ENCODE measurements around the gene TP53AIP1. TPM values are rescaled to one million over a fixed set of nuclear protein-coding genes. Genes with fewer than 3 reads are reported as not detected.

The TP53AIP1 gene
- total RNA-seq, 1 experiment from 2014 or later, result 0.61 TPM

DNA sequence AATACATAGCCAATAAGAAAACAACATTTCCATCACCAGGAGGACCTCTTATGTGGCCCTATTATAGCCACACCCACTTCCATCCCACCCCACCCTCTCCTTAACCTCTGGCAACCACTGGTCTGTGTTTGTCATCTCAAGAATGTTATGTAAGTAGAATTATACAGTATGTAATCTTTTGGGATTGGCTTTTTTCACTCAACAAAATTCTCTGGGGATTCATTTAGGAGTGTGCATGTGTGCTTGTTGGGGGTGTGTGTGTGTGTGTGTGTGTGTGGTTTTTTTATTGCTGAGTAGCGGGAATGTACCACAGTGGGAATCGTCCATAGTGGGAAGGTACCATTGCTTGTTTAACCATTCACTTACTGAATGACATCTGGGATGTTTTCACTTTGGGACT is 46.3 kb downstream of the TP53AIP1 start:
- no peak for DNase-seq
- Mint-ChIP-seq H3K4me1 (ENCODE audit: low read depth, unreplicated experiment) (peaks cover 13% of the 10 kb centered on the region), H3K27ac (ENCODE audit: unreplicated experiment) (no peak overlapping the region), H3K4me3 (ENCODE audit: low read depth, unreplicated experiment) (no peak overlapping the region), H3K9me3 (ENCODE audit: low read depth, unreplicated experiment) (no peaks in the 10 kb centered on the region), H3K27me3 (ENCODE audit: unreplicated experiment) (no peaks in the 10 kb centered on the region), H3K36me3 (ENCODE audit: insufficient read depth, unreplicated experiment) (no peaks in the 10 kb centered on the region)
- no TSS peak for BruUV-seq (replicated peaks)
- TF ChIP-seq, protein P1, sequence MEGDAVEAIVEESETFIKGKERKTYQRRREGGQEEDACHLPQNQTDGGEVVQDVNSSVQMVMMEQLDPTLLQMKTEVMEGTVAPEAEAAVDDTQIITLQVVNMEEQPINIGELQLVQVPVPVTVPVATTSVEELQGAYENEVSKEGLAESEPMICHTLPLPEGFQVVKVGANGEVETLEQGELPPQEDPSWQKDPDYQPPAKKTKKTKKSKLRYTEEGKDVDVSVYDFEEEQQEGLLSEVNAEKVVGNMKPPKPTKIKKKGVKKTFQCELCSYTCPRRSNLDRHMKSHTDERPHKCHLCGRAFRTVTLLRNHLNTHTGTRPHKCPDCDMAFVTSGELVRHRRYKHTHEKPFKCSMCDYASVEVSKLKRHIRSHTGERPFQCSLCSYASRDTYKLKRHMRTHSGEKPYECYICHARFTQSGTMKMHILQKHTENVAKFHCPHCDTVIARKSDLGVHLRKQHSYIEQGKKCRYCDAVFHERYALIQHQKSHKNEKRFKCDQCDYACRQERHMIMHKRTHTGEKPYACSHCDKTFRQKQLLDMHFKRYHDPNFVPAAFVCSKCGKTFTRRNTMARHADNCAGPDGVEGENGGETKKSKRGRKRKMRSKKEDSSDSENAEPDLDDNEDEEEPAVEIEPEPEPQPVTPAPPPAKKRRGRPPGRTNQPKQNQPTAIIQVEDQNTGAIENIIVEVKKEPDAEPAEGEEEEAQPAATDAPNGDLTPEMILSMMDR (IDR thresholded peaks at IDR 0.05; ENCODE audit: unreplicated experiment), result no peak
- CTCF ChIA-PET, result no interaction called here
- intact Hi-C loops (cut with micrococcal nuclease; ENCODE audit: unreplicated experiment), result no loop called here

GRCh38 chr11:128895526-128895925 is 47.1 kb downstream of the TP53AIP1 start:
- BruUV-seq (replicated peaks), result no TSS peak
- DNase-seq, result no peak
- TF ChIP-seq, protein P1 (IDR thresholded peaks at IDR 0.05; ENCODE audit: unreplicated experiment), result no peak
- H3K36me3 Mint-ChIP-seq (ENCODE audit: insufficient read depth, unreplicated experiment), result peaks cover 6% of the 10 kb centered on the region
- intact Hi-C loops (cut with micrococcal nuclease; ENCODE audit: unreplicated experiment), result no loop called here
- H3K4me1 Mint-ChIP-seq (ENCODE audit: low read depth, unreplicated experiment), result peaks cover 13% of the 10 kb centered on the region
- CTCF ChIA-PET, result no interaction called here
- no peak overlapping the region for H3K4me3 Mint-ChIP-seq (ENCODE audit: low read depth, unreplicated experiment)
- H3K9me3 Mint-ChIP-seq (ENCODE audit: low read depth, unreplicated experiment), result no peaks in the 10 kb centered on the region
- no peaks in the 10 kb centered on the region for H3K27me3 Mint-ChIP-seq (ENCODE audit: unreplicated experiment)
- H3K27ac Mint-ChIP-seq (ENCODE audit: unreplicated experiment), result no peak overlapping the region

DNA sequence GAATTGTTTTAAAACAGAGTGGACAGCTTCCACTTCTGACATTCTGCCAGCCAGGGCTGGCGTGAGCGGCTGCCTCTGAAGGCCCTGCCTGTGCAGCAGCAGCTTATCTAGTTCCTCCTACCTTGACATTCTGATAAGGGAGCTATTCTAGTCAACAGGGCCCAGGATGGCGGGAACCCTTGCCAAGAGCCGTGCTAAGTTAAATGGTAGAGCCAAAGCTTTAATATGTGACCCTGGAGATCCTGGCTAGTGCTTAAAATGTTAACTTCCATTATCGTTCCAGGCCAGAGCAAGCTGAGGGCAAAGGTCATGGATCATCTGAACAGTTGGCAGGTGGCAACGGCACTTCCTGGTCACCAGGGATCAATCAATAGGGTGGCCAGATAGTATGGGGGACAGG is 48.0 kb downstream of the TP53AIP1 start:
- no peak overlapping the region for H3K27ac Mint-ChIP-seq (ENCODE audit: unreplicated experiment)
- intact Hi-C loops (cut with micrococcal nuclease; ENCODE audit: unreplicated experiment), result no loop called here
- peaks cover 6% of the 10 kb centered on the region for H3K36me3 Mint-ChIP-seq (ENCODE audit: insufficient read depth, unreplicated experiment)
- TF ChIP-seq, protein P1 (IDR thresholded peaks at IDR 0.05; ENCODE audit: unreplicated experiment), result no peak
- no peak for DNase-seq
- H3K4me1 Mint-ChIP-seq (ENCODE audit: low read depth, unreplicated experiment), result peaks cover 13% of the 10 kb centered on the region
- H3K4me3 Mint-ChIP-seq (ENCODE audit: low read depth, unreplicated experiment), result no peak overlapping the region
- no peaks in the 10 kb centered on the region for H3K9me3 Mint-ChIP-seq (ENCODE audit: low read depth, unreplicated experiment)
- no peaks in the 10 kb centered on the region for H3K27me3 Mint-ChIP-seq (ENCODE audit: unreplicated experiment)
- CTCF ChIA-PET, result interaction anchor here (0.6 kb wide), 1 partner anchor 984 kb away, joined by 6 read pairs; no protein-coding TSS in a partner anchor
- no TSS peak for BruUV-seq (replicated peaks)

DNA sequence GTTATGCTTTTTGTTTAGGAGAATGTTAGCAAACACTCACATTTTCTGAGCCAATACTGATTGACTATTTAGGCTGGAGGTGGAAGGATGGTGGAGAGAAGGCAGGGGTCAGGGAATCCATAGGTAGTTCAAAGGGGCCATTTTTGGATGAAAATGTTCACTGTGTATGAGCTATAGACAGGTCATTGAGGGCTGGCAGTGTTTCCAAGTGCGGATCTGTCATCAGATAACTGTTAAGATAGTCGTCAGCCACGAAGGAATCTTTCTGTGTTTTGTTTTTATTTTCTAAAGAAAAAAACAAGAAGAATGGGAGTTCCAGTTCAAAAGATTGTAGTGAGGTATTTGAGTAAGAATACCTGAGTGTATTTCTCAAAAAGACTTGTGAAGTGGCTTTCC is 48.4 kb downstream of the TP53AIP1 start:
- Mint-ChIP-seq H3K27me3 (ENCODE audit: unreplicated experiment) (no peaks in the 10 kb centered on the region), H3K4me3 (ENCODE audit: low read depth, unreplicated experiment) (no peak overlapping the region), H3K4me1 (ENCODE audit: low read depth, unreplicated experiment) (peaks cover 12% of the 10 kb centered on the region), H3K36me3 (ENCODE audit: insufficient read depth, unreplicated experiment) (peaks cover 6% of the 10 kb centered on the region), H3K9me3 (ENCODE audit: low read depth, unreplicated experiment) (no peaks in the 10 kb centered on the region), H3K27ac (ENCODE audit: unreplicated experiment) (no peak overlapping the region)
- no peak for DNase-seq
- no TSS peak for BruUV-seq (replicated peaks)
- intact Hi-C loops (cut with micrococcal nuclease; ENCODE audit: unreplicated experiment), result no loop called here
- TF ChIP-seq, protein P1 (IDR thresholded peaks at IDR 0.05; ENCODE audit: unreplicated experiment), result no peak
- CTCF ChIA-PET, result interaction anchor here (0.6 kb wide), 1 partner anchor 985 kb away, joined by 6 read pairs; no protein-coding TSS in a partner anchor

Data from Calu3 (cell line).